ENCODE measurements around the gene ELF2. TPM values are rescaled to one million over a fixed set of nuclear protein-coding genes. Genes with fewer than 3 reads are reported as not detected.

Gene ELF2
- total and polyA plus RNA-seq, 2 of the 8 experiments (the other 6 are each of a cell fraction or from before 2014, with no cell fraction given) = 21.1 to 44.3 TPM

- no peak overlapping the region for H3K18ac ChIP-seq (ENCODE audit: extremely low read depth, low read length)
- no peak overlapping the region for H3K23ac ChIP-seq (ENCODE audit: insufficient read length)
- H3K4ac ChIP-seq (replicated peaks; ENCODE audit: insufficient read length, low read depth, low read length) = no peak overlapping the region
- no peaks in the 10 kb centered on the region for H3K9me3 ChIP-seq (ENCODE audit: insufficient read depth in 2 of 2, low read depth in 1 of 2, low read length in 1 of 2)
- no peaks in the 10 kb centered on the region for H3K79me1 ChIP-seq (ENCODE audit: low read depth, low read length)
- no peak overlapping the region for H4K8ac ChIP-seq (ENCODE audit: extremely low read depth, insufficient read depth, low read length)
- WGBS, 2 experiments (ENCODE audit: extremely low coverage in 1 of 2, insufficient coverage in 1 of 2, insufficient read length in 1 of 2, insufficient replicate concordance in 2 of 2, low coverage in 1 of 2, low lambda C conversion rate in 2 of 2, missing lambda C conversion rate in 1 of 2) = 51% methylated on average over 7 of the region's 7 CpGs; no CpG with 5 or more reads in 1 of the 2 experiments
- no peak overlapping the region for H4K5ac ChIP-seq (ENCODE audit: insufficient read length, low read depth, low read length)
- no peaks in the 10 kb centered on the region for H3K4me1 ChIP-seq (replicated peaks in 1 of 4; ENCODE audit: control insufficient read depth in 3 of 4, insufficient read depth in 4 of 4, low read length in 3 of 4)
- no peaks in the 10 kb centered on the region for H3K23me2 ChIP-seq (ENCODE audit: low read depth, low read length)
- H2BK12ac ChIP-seq (ENCODE audit: low read depth, low read length) = no peak overlapping the region
- H2AFZ ChIP-seq (ENCODE audit: low read length) = no peak overlapping the region
- DNase-seq (ENCODE audit: low read depth in 1 of 2, low spot score in 2 of 2) (peak in 1 of 2 experiments; percentile 50), FAIRE-seq (peak; percentile 60)
- TF ChIP-seq ASH2L (IDR thresholded peaks at IDR 0.05; ENCODE audit: low read length) = no peak
- 0 out of 4 replicates have a peak, but pooled peaks of 1 of the 2 experiments have one; percentile 7 for TF ChIP-seq RAD21 (IDR thresholded peaks at IDR 0.05 in 1 of 2, conservative IDR thresholded peaks at IDR 0.05 in 1 of 2; ENCODE audit: low read depth in 2 of 2, low read length in 2 of 2)
- peak; percentile 46; the same call in 1 of the 2 replicates for TF ChIP-seq SRF (IDR thresholded peaks at IDR 0.05; ENCODE audit: low read depth, low read length)
- H3K9ac ChIP-seq (replicated peaks in 1 of 4; ENCODE audit: extremely low read depth in 1 of 4, low read depth in 3 of 4, low read length in 3 of 4) = no peak overlapping the region
- no peak overlapping the region for H2BK5ac ChIP-seq (ENCODE audit: low read depth, low read length)
- no peak overlapping the region for H2BK20ac ChIP-seq (ENCODE audit: low read length)
- ChIA-PET POLR2A (ENCODE audit: partially characterized antibody) (no interaction called here), CTCF (ENCODE audit: partially characterized antibody) (interaction anchor here (0.7 to 1.4 kb wide), 3 partner anchors 10 to 88 kb away, joined by 3 to 4 read pairs (median 3); partner anchors contain the start of gene NDUFC1)
- no peak overlapping the region for H3K27ac ChIP-seq (ENCODE audit: low read depth, low read length)
- no peak overlapping the region for H2BK120ac ChIP-seq (replicated peaks; ENCODE audit: low read depth, low read length)
- no peak overlapping the region for H3K4me2 ChIP-seq (ENCODE audit: insufficient read depth in 1 of 2, low read depth in 2 of 2, low read length in 2 of 2)
- no peak overlapping the region for H4K91ac ChIP-seq (replicated peaks; ENCODE audit: insufficient read length, low read length)
- H3K79me2 ChIP-seq (ENCODE audit: control insufficient read depth in 1 of 2, insufficient read depth in 2 of 2, low read length in 2 of 2) = no peaks in the 10 kb centered on the region
- H4K20me1 ChIP-seq (replicated peaks in 1 of 2; ENCODE audit: control insufficient read depth in 1 of 2, insufficient read depth in 2 of 2, low read length in 2 of 2) = no peaks in the 10 kb centered on the region
- H2BK15ac ChIP-seq (ENCODE audit: low read length) = no peak overlapping the region
- H3K14ac ChIP-seq (ENCODE audit: insufficient read length) = no peak overlapping the region
- H3K27me3 ChIP-seq (replicated peaks in 1 of 4; ENCODE audit: control insufficient read depth in 3 of 4, extremely low read depth in 1 of 4, insufficient read depth in 3 of 4, low read length in 3 of 4) = no peaks in the 10 kb centered on the region
- no peak overlapping the region for H3K56ac ChIP-seq (replicated peaks; ENCODE audit: insufficient read length, low read depth, low read length)
- H2AK5ac ChIP-seq (ENCODE audit: low read depth, low read length) = no peak overlapping the region
- H3K36me3 ChIP-seq (ENCODE audit: control insufficient read depth in 2 of 4, insufficient read depth in 4 of 4, low read length in 3 of 4) = no peaks in the 10 kb centered on the region
- H3K4me3 ChIP-seq (ENCODE audit: extremely low read depth in 1 of 4, insufficient read depth in 2 of 4, low read depth in 3 of 4, low read length in 4 of 4) = no peak overlapping the region
Observed at GRCh38 chr4:139214039-139214534, 37.1 kb upstream of the ELF2 start.
